Fibroblast of villous mesenchyme (primary cell): ENCODE data around the gene ZNF277. TPM values are rescaled to one million over a fixed set of nuclear protein-coding genes. Genes with fewer than 3 reads are reported as not detected.

Experiments
- DNase-seq: peaks from one replicate; pipeline ENCODE4 v3.0.0-alpha.2; 2010; ENCODE audit warnings: low read depth
- H3K4me3 ChIP-seq: 2 replicates; pipeline ENCODE4 v1.5.1; 2011; ENCODE audit warnings: low read depth, mild to moderate bottlenecking, low read length
- total RNA-seq: library from RNA; depleted of rRNA; stranded (reverse); fragments of >200 nt; gene quantifications from 2 replicates; pipeline ENCODE4 v1.2.3, GENCODE V29; 2012
- TF ChIP-seq, protein P1 (sequence below): IDR thresholded peaks from 2 replicates; pipeline ENCODE4 v1.5.1; 2012; ENCODE audit warnings: low read depth, mild to moderate bottlenecking, low read length; ENCODE audit not compliant: insufficient read depth

The ZNF277 gene
- total RNA-seq, 1 donor = 29.8 TPM

DNA sequence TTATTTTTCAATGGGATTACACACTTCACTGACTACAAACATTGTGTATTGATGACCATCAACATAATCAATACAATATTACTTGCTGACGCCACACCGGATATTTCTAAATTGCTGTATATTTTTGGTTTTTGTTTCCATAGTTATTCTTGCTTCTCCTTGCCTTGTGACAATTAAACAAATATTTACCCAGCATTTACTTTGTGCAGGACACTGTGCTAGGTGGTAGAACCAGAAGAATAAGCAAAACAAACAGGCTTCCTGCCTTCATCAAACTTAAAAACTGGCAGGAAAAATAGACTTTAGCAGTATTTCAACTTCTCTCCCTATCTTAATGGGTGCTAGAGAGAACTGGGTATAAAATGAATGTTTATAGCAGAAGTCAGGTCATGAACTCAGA, 50.6 kb downstream of the ZNF277 start:
- DNase-seq = no peak
- no peak overlapping the region for H3K4me3 ChIP-seq
- TF ChIP-seq, protein P1, sequence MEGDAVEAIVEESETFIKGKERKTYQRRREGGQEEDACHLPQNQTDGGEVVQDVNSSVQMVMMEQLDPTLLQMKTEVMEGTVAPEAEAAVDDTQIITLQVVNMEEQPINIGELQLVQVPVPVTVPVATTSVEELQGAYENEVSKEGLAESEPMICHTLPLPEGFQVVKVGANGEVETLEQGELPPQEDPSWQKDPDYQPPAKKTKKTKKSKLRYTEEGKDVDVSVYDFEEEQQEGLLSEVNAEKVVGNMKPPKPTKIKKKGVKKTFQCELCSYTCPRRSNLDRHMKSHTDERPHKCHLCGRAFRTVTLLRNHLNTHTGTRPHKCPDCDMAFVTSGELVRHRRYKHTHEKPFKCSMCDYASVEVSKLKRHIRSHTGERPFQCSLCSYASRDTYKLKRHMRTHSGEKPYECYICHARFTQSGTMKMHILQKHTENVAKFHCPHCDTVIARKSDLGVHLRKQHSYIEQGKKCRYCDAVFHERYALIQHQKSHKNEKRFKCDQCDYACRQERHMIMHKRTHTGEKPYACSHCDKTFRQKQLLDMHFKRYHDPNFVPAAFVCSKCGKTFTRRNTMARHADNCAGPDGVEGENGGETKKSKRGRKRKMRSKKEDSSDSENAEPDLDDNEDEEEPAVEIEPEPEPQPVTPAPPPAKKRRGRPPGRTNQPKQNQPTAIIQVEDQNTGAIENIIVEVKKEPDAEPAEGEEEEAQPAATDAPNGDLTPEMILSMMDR = no peak

DNA sequence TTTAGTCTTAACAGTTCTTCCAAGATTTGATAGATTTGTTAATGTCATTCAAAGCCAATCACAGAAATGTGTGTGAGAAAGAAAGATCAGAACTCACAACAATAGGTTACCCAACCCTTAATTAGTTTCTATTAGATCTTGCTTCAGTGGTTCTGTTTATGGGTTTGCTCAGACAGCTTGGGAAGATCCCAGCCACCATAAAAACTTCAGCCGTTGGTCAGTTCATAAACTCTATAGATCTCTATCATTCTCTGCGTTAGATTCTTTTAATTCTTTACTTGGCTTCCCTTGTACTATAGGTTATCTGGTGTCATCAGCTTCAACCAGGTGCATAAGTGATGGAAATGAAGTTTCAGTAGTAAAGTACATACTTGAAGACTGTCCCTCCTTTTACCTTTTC, 54.4 kb downstream of the ZNF277 start:
- DNase-seq = peak; percentile 57
- H3K4me3 ChIP-seq = no peak overlapping the region
- TF ChIP-seq, protein P1 = no peak

DNA sequence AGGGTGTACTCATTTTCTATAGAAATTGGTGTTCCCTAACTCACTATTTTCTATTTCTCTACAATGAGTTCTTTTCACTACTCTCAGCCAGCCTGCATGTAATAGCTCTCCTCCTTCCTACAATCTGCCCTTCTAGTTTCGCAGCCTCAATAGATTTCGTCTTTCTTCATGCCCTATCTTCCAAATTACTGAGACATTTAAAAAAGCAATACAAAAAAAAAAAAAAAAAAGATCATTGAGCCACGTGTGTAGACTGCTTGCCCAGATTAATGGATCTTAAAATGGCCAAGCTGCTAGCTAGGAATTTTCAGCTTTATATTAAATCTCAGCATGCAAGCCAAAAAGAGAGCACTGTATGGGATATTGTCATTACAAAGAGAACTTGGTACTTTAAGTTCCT, 55.5 kb downstream of the ZNF277 start:
- H3K4me3 ChIP-seq = no peak overlapping the region
- TF ChIP-seq, protein P1 = no peak
- DNase-seq = no peak

DNA sequence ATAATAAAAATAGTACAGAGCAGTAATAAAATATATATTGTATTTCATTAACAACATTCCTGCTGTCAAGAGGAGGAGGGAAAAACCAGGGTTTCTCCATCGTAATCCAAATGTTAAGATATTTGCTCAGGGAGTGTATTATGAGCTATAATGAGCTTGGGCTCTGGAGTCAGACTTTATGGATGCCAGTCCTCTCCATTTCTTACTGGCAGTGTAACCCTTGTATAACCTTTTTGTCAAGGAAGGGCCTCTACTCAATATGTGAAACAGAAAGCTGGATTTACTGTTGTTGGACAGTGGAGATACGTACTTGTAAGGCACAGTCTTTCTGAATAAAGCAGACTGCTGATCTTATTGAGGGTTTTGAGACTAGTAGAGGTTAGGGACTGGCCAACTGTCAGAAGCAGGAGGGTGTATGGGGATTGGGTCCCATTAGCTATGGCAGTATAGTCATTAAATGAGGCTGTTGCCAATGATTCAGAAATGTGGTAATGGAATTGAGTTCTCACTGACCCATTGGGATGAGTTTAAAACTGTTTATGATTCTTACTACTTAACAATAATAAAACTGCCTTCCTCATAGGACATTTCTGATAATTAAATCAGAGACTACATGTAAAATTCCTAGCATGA, 56.5 kb downstream of the ZNF277 start:
- no peak overlapping the region for H3K4me3 ChIP-seq
- peak; percentile 30 for DNase-seq
- TF ChIP-seq, protein P1 = no peak

DNA sequence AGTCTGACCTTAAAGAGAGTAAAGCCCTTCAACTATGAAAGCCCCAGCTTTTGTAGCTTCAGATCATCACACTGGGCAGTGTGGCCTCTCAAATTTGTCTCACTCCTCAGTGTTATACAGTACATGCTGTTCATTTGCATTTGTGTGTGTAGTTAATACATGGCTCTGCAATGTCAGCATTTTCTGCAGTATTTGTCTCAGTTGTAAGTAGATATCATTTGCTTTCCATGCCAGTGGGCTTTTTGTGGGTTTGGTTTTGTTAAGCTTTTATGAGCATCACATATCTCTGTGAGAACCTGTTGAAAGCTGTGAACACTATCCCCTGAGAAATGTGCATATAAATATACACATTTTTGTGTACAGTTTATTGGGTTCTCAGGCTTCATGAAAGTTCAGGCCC, 57.0 kb downstream of the ZNF277 start:
- TF ChIP-seq, protein P1 = no peak
- peak; percentile 70 for DNase-seq
- H3K4me3 ChIP-seq = no peak overlapping the region

DNA sequence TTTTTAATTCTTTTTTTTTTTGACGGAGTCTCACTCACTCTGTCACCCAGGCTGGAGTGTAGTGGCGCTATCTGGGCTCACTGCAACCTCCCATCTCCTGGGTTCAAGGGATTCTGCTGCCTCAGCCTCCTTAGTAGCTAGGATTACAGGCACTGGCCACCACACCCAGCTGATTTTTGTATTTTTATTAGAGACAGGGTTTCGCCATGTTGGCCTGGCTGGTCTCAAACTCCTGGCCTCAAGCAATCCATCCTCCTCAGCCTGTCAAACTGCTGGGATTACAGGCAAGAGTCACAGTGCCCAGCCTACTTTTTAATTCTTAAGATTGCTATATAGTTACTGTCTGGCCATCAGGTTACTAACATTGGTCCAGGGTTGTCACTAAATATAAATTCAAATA, 59.6 kb downstream of the ZNF277 start:
- TF ChIP-seq, protein P1 = no peak
- DNase-seq = no peak
- H3K4me3 ChIP-seq = no peak overlapping the region

DNA sequence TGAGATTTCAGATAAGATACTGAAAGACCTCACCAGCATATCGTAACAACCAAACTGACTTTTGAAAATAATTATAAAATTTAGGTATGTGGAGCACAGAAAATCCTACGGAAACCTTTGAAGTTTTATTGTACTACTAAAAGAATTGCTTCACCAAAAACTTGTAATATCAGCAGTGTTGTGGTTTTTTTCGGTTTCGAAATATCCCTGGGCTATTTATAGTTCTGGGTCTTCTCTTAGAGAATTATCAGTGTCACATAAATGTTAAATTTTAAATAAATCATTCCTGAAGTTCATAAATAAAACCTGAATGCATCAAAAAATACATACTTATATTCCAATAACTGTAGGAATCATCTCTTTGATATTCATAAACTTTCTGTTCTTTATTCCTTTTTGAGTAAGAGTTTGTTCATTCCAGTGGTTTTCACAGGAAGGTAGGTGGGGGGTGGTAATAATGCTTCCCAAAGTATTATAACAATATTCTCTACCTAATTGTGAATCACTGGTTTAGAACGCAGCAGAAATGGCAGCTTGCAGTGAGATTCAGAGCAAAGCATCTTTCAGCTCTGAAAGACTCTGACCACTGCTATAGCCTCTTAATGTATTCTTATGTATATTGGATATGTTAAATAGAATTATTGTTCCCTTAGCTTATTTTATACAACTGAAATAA, 60.2 kb downstream of the ZNF277 start:
- peak; percentile 77 for DNase-seq
- TF ChIP-seq, protein P1 = no peak
- H3K4me3 ChIP-seq = no peak overlapping the region
